Measurements from ENCODE around the gene TEKT5.
"Not testable (repeated sequence)": the region's sequence is repeated elsewhere in the genome, so short reads cannot be mapped to it uniquely, and the experiment has no call there.

TEKT5 gene

GRCh38 chr16:10660950-10661635, 33.6 kb downstream of the TEKT5 start:
- no peak for DNase-seq (ENCODE audit: low read depth, low spot score)

DNA sequence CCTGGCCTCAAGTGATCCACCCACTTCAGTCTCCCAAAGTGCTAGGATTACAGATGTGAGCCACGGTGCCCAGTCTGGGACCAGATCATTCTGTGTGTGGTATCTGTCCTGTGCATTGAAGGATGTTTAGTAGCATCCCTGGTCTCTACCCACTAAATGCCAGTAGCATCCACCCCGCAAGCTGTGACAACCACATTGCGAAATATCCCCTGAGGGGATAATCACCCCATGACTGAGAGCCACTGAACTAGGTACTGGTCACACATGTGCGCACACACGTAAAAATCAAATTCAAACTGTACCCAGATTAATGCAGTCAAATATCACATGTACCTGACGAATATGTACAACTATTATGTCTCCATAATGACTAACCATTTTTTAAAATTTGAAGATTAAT, 35.8 kb downstream of the TEKT5 start:
- no peak for DNase-seq (ENCODE audit: low read depth, low spot score)

DNA sequence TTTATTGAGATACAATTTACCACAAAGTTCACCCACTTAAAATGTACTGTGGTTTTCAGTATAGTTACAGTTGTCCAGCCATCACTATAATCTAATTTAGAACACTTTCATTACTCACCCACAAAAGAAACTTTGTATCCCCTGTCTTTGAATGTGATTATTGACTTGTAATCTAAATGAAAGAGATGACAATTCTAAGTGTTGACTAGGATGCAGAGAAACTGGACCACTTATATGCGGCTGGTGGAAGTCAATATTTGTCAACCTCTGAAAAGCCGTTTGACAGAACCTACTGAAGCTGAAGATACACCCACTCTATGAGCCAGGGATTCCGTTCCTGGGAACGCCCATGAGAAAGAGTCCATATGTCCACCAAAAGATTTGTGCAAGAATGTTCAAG, 36.8 kb downstream of the TEKT5 start:
- DNase-seq (ENCODE audit: low read depth, low spot score), result no peak

- no peak for DNase-seq (ENCODE audit: low read depth, low spot score)
Measured at GRCh38 chr16:10656618-10657017, 38.1 kb downstream of the TEKT5 start.

DNA sequence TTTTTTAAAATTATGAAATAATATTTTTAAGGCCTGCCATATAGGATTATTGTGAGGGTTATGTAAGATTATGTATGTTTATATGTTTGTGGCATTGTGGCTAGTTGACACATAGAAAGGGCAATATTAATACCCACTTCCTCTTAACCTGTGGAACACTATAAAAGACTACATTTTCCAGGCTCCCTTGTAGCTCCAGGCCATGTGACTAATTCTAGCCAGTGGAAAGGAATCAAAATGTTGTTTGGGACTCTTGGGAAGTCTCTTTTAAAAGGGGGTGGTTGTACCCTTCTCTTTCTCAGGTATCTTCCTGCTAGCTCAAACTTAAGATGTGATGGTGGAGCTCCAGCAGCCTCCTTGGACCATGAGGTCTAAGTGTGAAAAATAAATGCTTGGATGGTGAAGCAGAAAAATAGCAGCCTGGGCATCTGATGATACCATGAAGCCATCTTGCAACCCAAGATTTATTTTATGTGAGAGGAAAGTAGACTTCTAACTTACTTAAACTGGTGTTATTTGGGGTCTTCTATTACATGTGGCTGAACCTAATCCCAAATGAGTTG, 39.2 kb downstream of the TEKT5 start:
- DNase-seq (ENCODE audit: low read depth, low spot score), result no peak

DNA sequence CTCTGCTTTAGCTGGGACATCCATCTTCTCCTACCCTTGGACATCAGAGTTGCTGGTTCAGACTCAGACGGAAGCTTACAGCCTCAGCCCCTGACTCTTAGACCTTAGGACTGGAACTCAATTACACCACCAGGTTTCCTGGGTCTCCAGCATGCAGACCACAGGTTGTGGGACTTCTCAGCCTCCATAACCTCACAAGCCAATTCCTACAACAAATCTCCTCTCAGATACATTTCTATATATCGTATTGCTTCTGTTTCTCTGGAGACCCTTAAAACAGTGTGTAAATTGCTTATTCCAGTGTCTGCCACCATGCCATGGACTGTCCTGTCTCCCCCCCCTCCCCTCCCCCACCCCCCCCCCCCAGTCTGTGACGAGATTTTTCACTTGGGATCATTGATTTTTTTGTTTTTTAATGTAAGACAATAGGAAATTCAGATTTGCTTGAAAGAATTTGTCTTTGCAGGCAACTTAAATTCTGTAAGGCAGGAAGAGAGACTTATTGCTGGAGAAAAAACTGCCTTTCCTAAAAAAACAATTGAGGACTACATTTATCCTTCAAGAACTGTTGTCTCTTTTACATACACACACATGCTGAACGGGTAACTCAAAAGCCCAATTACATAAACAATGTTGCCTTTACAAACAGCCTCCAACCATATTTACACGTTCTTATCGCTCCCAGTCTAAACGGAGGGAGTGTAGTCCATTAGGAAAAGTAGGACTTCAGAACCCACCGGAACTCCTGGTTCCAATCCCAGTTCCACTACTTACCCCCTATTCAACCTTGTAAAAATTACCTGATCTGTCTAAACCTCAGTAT, 39.9 kb downstream of the TEKT5 start:
- no peak for DNase-seq (ENCODE audit: low read depth, low spot score)

- DNase-seq (ENCODE audit: low read depth, low spot score), result no peak
Measured at GRCh38 chr16:10652730-10653590, 41.8 kb downstream of the TEKT5 start.

GRCh38 chr16:10649098-10649497, 45.6 kb downstream of the TEKT5 start:
- not testable (repeated sequence) for DNase-seq (ENCODE audit: low read depth, low spot score)

GRCh38 chr16:10647721-10648296, 46.9 kb downstream of the TEKT5 start:
- DNase-seq (ENCODE audit: low read depth, low spot score), result no peak

- no peak for DNase-seq (ENCODE audit: low read depth, low spot score)
Measured at GRCh38 chr16:10647264-10647720, 47.4 kb downstream of the TEKT5 start.

- no peak for DNase-seq (ENCODE audit: low read depth, low spot score)
Measured at GRCh38 chr16:10646581-10647263, 48.0 kb downstream of the TEKT5 start.

DNA sequence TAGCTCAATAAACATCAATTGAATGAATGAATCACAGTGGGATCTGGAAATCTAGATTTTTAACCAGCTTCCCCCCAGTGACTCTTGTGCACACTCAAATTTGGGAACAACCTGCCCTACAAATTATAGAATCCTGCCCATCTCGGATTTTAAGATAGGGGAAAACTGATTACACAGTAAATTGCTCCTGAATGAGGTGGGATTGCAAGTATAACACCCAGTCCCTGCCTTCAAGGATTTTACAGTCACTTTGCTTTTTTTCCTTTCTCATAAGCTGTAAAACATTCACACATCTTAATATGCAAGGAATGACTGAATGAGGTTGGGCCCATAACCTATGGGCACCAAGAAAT, 48.5 kb downstream of the TEKT5 start:
- DNase-seq (ENCODE audit: low read depth, low spot score), result no peak

- DNase-seq (ENCODE audit: low read depth, low spot score), result no peak
Measured at GRCh38 chr16:10644092-10644491, 50.6 kb downstream of the TEKT5 start.

DNA sequence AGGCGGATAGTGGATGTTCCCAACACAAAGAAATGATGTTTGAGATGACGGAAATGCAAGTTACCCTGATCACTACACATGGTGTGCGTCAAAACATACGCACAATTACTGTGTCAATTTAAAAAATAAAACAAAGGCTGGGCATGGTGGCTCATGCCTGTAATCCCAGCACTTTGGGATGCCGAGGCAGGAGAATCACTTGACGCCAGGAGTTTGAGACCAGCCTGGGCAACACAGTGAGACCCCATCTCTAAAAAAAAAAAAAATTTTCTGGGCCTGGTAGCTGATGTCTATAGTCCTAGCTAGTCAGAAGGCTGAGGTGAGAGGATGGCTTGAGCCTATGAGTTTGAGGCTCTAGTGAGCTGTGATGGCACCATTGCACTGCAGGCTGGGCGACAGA, 51.8 kb downstream of the TEKT5 start:
- no peak for DNase-seq (ENCODE audit: low read depth, low spot score)

- DNase-seq (ENCODE audit: low read depth, low spot score), result no peak
Measured at GRCh38 chr16:10641953-10642949, 52.5 kb downstream of the TEKT5 start.

- DNase-seq (ENCODE audit: low read depth, low spot score), result no peak
Measured at GRCh38 chr16:10641555-10641952, 53.2 kb downstream of the TEKT5 start.

- no peak for DNase-seq (ENCODE audit: low read depth, low spot score)
Measured at GRCh38 chr16:10640934-10641333, 53.8 kb downstream of the TEKT5 start.

GRCh38 chr16:10638101-10638500, 56.6 kb downstream of the TEKT5 start:
- DNase-seq (ENCODE audit: low read depth, low spot score), result no peak

- no peak for DNase-seq (ENCODE audit: low read depth, low spot score)
Measured at GRCh38 chr16:10637337-10638037, 57.2 kb downstream of the TEKT5 start.

Data from activated CD4-positive, CD25-positive, alpha-beta regulatory T cell treated with anti-CD3 and anti-CD28 coated beads, Interleukin-2, amount 50 U/mL, for 16 hours (primary cell).